HFF-Myc (cell line): ENCODE measurements around the gene SORBS2.

Source experiments
- DNase-seq: peaks from one replicate; pipeline ENCODE4 v3.0.0-alpha.2; 2011; ENCODE audit warnings: low read depth; ENCODE audit errors: extremely low read depth
- H3K4me3 ChIP-seq: replicated peaks from 2 replicates; pipeline ENCODE4 v1.5.1; 2011; ENCODE audit warnings: low read depth, mild to moderate bottlenecking, control low read depth, low read length
- CTCF ChIP-seq: IDR thresholded peaks from 2 replicates; pipeline ENCODE4 v1.5.1; 2012; ENCODE audit warnings: mild to moderate bottlenecking, low read depth, low read length, control low read depth; ENCODE audit errors: missing control alignments

Gene SORBS2

DNA sequence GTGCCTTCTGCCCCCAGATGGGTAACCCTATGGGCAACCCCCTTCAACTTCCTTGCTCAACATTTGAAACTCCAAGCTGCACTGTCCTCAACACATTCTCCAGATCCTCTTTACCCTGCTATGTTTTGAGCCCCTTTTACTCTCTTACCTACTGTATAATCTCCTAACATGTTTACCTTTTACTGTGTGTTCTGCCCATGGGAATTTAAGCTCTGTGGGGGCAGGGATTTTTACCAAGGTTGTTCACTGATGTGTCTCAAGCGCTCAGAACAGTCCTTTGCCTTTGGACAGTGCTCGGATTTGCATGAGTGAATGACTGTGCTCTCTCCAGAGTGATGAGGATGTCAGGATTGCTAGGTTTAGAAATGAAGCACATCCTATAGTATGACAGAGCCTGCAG, 53.2 kb downstream of the SORBS2 start:
- TF ChIP-seq CTCF: no peak
- DNase-seq: no peak
- no peak overlapping the region for H3K4me3 ChIP-seq

DNA sequence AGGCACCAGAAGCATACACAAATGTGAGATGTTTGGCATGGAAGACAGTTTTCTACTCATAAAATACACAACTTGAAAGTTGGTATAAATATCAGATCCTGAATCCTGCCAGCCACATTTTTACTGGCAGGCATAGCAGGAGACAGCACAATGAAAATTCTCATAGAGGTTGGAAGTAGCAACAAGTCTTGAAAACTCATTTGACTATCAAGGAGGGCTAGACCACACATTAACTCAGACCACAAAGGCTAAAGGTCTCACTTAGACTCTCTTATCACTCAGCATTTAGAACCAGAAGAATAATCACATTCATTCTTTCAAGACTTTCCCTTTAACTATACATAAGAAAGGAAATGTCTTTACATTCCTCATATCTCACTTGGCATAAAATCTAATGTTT, 56.5 kb downstream of the SORBS2 start:
- no peak overlapping the region for H3K4me3 ChIP-seq
- no peak for TF ChIP-seq CTCF
- no peak for DNase-seq

- DNase-seq: no peak
- no peak for TF ChIP-seq CTCF
Observed at GRCh38 chr4:185754961-185755360, 57.0 kb downstream of the SORBS2 start.

GRCh38 chr4:185752872-185753271, 59.1 kb downstream of the SORBS2 start:
- DNase-seq: no peak
- no peak for TF ChIP-seq CTCF
- no peak overlapping the region for H3K4me3 ChIP-seq

More at GRCh38 chr4:185754961-185755360, 57.0 kb downstream of the SORBS2 start:
- H3K4me3 ChIP-seq: no peak overlapping the region

DNA sequence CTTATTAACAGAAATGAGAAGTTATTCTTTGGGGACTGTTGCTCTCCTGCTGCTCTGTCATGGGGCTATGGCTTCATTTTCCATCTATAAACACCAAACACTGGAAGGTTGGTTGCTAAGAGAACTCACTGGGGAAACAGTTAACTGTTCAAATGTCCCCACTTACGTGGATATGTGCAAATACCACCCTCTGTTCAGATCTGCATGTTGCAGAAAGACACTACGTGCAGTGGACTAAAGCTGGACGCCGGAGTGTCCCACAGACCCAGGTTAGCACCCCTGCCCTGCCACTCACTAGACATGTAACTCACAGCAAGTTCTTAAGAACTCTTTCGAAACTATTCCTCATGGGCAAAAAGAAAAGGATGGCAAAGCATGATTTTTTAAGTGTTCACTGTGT, 62.1 kb downstream of the SORBS2 start:
- DNase-seq: no peak
- TF ChIP-seq CTCF: no peak
- H3K4me3 ChIP-seq: no peak overlapping the region

DNA sequence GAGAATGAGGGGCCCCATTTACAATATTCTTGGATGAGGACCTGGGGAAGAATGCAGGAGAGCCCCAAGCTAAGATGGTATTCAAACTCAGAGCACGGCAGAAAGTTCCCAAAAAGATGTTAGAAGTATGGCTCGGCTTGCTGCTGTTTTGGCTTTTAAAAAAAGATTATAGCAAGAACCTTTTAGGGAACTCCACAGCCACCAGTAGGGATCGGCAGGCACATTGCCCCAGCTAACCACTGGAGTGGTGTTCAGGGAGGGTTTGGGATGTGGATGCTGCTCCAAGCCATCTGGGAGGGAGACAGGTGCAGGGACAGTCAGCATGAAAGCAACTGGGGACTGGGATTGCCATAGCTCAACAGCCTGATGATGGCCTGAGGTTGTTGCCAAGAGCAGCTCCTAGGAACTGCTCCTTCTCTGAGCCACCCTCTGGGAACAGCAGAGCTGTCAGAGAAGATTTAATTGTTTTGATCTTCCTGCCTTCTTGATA, 63.0 kb downstream of the SORBS2 start:
- H3K4me3 ChIP-seq: no peak overlapping the region
- no peak for DNase-seq
- no peak for TF ChIP-seq CTCF

DNA sequence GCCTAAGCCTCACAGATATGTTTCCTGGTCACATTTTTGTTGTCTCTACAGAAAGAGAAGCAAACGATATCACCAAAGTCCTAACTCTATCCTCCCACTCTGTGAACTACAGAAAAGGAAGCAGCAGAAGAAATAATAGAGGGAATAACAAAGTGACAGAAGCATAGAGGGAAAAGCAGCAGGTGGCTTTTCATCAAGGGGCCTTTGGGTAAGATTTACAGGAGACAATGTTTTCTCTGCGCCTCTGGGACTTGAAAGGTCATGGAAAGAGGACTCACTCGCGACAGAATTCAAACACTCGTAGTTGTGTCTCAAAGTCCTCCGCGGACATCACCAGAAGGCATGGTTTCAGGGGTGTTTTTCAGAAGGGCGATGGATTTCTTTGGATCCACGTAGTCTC, 66.1 kb downstream of the SORBS2 start:
- no peak overlapping the region for H3K4me3 ChIP-seq
- no peak for TF ChIP-seq CTCF
- DNase-seq: no peak
